HUES64 (cell line): ENCODE results near the gene KRT7.

Experiments used
- H3K27ac ChIP-seq: 2 replicates; pipeline ENCODE4 v1.7.0; 2013; ENCODE audit warnings: low read depth, low read length, inconsistent platforms
- H3K27me3 ChIP-seq: 2 replicates; pipeline ENCODE4 v1.6.1; 2013; ENCODE audit warnings: mild to moderate bottlenecking, low read length; ENCODE audit not compliant: insufficient read depth
- H3K36me3 ChIP-seq: 2 replicates; pipeline ENCODE4 v1.6.1; 2013; ENCODE audit warnings: mild to moderate bottlenecking, low read length; ENCODE audit not compliant: insufficient read depth
- H3K4me1 ChIP-seq: 2 replicates; pipeline ENCODE4 v1.6.1; 2013; ENCODE audit warnings: mild to moderate bottlenecking, low read length, moderate library complexity; ENCODE audit not compliant: insufficient read depth
- H3K4me3 ChIP-seq: 2 replicates; pipeline ENCODE4 v1.5.1; 2013; ENCODE audit warnings: mild to moderate bottlenecking, low read length, moderate library complexity
- H3K9ac ChIP-seq: 2 replicates; pipeline ENCODE4 v1.6.1; 2013; ENCODE audit warnings: mild to moderate bottlenecking, low read depth, low read length
- H3K9me3 ChIP-seq: 2 replicates; pipeline ENCODE4 v1.6.1; 2013; ENCODE audit warnings: low read depth, low read length; ENCODE audit not compliant: insufficient read depth
- WGBS: fragments of 150-250, 120-280 bp; methylation state at CpG from one replicate; pipeline ENCODE4 v1.1.7; 2013; ENCODE audit warnings: missing lambda C conversion rate; 5-methylcytosine and 5-hydroxymethylcytosine counted together

Gene KRT7

GRCh38 chr12:52190860-52191729 lies 41.9 kb upstream of the KRT7 start:
- Histone ChIP-seq H3K36me3 (no peaks in the 10 kb centered on the region), H3K27ac (no peak overlapping the region), H3K9ac (no peak overlapping the region), H3K4me1 (peaks cover 9% of the 10 kb centered on the region; the same call in 1 of the 2 replicates), H3K27me3 (no peaks in the 10 kb centered on the region), H3K9me3 (no peaks in the 10 kb centered on the region), H3K4me3 (no peak overlapping the region)
- WGBS = 88% methylated on average over 16 of the region's 16 CpGs

DNA sequence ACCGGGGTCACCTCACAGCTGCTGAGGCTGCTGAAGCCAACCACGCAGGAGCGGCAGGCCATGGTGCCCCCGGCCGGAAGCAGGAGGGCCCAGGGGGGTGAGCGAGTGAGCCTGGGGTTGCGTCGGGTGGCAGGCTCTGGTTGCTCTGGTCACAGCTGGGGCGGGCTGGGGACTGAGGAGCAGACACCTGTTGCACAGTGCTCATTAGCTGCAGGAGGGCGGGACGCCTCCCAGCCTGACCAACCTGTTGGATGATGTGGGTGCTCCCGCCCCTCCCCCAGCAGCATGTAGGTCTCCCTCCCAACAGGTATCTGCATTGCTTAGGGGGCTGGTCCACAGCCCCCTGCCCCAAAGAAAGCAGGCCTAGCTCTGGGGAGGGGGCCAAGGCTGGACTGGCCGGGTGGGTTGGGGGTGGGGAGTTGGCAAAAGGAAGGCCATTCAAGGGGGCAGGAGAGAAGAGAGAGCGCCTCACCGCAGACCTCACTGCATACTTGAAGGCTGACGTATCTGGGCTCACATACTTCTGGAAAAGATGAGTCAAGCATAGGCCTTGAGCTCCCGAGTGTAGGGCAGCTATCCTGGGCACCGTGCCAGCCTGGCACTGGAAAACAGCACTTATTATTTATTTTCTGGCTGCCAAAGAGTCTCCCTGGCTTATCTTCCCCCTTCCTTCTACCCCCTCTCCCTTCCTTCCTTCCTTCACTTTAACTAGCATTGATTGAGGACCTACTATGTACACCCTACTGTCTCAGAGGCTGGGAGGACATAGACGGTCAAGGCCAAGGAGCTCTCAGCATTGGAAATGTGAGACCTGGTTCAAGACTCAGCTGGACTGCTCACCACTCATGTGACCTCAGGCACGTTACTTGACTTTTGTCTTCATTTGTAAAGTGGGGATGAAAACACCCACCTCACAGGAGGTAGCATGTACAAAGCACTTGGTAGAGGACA lies 40.9 kb upstream of the KRT7 start, which contains the start of gene KRT80:
TSS of gene KRT80 (minus strand) at position 174 of the 951 bp plus-strand sequence. CDS start at position 62, 112 bp downstream.
- no peak within 1 kb of the TSS for H3K4me3 ChIP-seq
- H3K36me3 ChIP-seq = no peaks in the 10 kb centered on the region
- H3K9me3 ChIP-seq = no peaks in the 10 kb centered on the region
- no peak within 1 kb of the TSS for H3K9ac ChIP-seq
- 87% methylated on average over 20 of the region's 20 CpGs for WGBS
- H3K27me3 ChIP-seq = no peaks in the 10 kb centered on the region
- H3K27ac ChIP-seq = no peak within 1 kb of the TSS
- peaks cover 5% of the 10 kb centered on the region; the same call in 1 of the 2 replicates for H3K4me1 ChIP-seq

GRCh38 chr12:52193532-52193931 lies 39.5 kb upstream of the KRT7 start:
- no peaks in the 10 kb centered on the region for H3K36me3 ChIP-seq
- H3K4me1 ChIP-seq = peaks cover 5% of the 10 kb centered on the region; the same call in 1 of the 2 replicates
- no peak overlapping the region for H3K27ac ChIP-seq
- no peak overlapping the region for H3K9ac ChIP-seq
- H3K27me3 ChIP-seq = no peaks in the 10 kb centered on the region
- H3K9me3 ChIP-seq = no peaks in the 10 kb centered on the region
- 87% methylated on average over 6 of the region's 6 CpGs for WGBS
- H3K4me3 ChIP-seq = no peak overlapping the region

GRCh38 chr12:52193991-52194390 lies 39.1 kb upstream of the KRT7 start:
- peaks cover 5% of the 10 kb centered on the region; the same call in 1 of the 2 replicates for H3K4me1 ChIP-seq
- H3K9me3 ChIP-seq = no peaks in the 10 kb centered on the region
- no peak overlapping the region for H3K4me3 ChIP-seq
- no peaks in the 10 kb centered on the region for H3K27me3 ChIP-seq
- 75% methylated on average over 6 of the region's 6 CpGs for WGBS
- no peak overlapping the region for H3K27ac ChIP-seq
- H3K36me3 ChIP-seq = no peaks in the 10 kb centered on the region
- no peak overlapping the region for H3K9ac ChIP-seq

DNA sequence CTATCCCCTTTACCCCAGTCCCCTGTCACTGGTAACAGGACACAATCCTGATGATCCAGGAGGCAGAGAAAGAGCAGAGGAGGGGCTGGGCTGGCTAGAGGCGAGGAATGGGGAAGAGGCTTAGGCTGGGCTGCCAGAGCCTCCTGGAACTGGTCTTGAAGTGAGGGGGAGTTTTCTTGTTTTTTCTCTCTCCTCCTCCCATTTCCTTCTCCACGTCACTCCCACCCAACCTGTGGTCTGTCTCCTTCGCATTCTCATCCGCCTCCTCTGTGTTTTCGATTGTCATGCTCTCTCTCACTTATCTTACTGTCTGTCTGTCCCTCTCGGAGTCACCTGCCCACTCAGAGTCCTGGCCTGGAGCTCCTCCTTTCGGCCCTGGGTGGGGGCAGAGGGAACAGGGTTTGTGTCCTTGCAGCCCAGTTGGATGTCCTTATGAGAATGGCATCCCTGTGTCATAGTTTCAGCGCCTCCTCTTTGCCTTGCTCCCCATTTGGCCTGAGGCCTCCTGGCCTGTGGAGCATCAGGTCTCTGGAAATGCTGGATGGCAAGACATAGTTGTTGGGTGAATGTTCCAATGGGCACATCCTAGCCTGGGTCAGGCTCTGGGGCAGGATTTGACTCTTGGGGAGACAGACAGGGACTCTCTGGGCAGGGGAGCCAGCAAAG lies 37.8 kb upstream of the KRT7 start:
- Histone ChIP-seq H3K4me3 (no peak overlapping the region), H3K36me3 (no peaks in the 10 kb centered on the region), H3K4me1 (peaks cover 5% of the 10 kb centered on the region; the same call in 1 of the 2 replicates), H3K27me3 (no peaks in the 10 kb centered on the region), H3K9me3 (no peaks in the 10 kb centered on the region), H3K27ac (no peak overlapping the region), H3K9ac (no peak overlapping the region)
- 79% methylated on average over 8 of the region's 8 CpGs for WGBS

GRCh38 chr12:52197371-52198231 lies 35.4 kb upstream of the KRT7 start:
- WGBS = 87% methylated on average over 11 of the region's 11 CpGs
- Histone ChIP-seq H3K27me3 (no peaks in the 10 kb centered on the region), H3K4me3 (no peak overlapping the region), H3K9ac (no peak overlapping the region), H3K27ac (no peak overlapping the region), H3K4me1 (peaks cover 10% of the 10 kb centered on the region; the same call in 1 of the 2 replicates), H3K9me3 (no peaks in the 10 kb centered on the region), H3K36me3 (no peaks in the 10 kb centered on the region)

DNA sequence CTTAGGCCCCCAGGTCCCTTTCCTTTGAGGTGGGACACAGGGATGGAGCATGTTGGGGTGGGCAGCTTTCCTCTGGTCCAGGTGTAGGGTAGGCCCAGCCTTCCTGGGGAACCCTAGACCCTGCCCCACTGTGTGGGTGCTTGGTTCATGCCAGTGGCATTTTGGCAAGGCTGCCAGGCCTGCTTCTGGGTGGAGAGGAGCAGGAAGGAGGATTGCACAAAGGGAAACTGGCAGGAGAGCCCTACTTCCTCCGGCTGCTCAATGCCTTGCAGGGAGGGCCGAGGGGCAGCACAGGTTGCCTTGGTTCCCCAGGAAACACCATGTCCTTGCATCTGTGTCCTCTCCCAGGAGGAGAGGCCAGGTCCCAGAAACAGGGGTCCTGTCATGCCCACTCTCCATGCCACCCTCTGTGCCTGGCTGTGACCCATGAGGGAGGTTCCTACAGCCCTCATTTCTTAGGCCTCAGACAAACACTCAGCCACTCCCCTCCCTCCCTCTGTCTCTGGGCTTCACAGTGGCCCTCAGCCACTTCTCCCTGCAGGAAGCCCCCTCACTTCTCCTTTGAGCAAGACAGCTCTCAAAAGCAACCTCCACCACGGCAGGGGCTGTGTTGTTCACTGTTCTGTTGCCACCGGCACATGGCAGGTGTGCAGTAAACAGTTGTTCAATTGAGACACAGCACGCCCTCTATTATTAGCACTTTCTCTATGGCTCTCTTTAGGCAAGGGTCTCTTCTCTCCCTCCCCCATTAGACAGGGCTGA lies 34.4 kb upstream of the KRT7 start:
- Histone ChIP-seq H3K4me3 (no peak overlapping the region), H3K36me3 (no peaks in the 10 kb centered on the region), H3K4me1 (peaks cover 10% of the 10 kb centered on the region; the same call in 1 of the 2 replicates), H3K27ac (no peak overlapping the region), H3K9me3 (no peaks in the 10 kb centered on the region), H3K27me3 (no peaks in the 10 kb centered on the region), H3K9ac (no peak overlapping the region)
- 86% methylated on average over 5 of the region's 5 CpGs for WGBS

DNA sequence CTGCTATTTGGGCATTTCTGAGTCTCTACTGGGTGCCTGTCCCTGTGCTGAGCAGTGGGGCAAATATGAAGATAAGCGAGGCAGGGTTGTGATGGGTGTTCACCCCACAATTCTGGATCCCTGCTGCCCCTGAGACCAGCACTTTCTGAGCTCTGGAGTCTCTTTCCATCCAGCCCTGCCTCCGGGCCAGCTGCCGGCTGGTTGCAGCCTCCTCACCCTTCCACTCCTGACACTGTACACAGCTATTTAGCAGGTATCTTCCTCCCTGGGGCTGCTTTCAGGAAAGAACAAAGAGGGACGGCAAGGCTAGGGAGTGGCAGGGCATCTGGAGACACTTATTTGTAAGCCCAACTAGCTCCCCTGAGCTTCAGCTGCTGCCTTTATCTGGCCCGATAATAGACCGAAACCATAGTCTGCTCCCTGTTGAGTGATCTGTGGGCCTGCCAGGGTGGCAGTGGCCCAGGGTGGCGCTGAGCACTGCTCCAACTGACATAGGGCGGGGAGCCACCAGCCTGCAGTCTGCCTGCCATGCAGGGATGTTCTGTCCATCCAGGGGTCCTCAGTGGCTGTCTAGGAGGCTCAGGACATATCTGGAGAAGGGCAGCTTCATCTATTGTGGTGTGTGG lies 33.6 kb upstream of the KRT7 start:
- H3K27me3 ChIP-seq = no peaks in the 10 kb centered on the region
- H3K36me3 ChIP-seq = no peaks in the 10 kb centered on the region
- no peak overlapping the region for H3K27ac ChIP-seq
- H3K4me1 ChIP-seq = peaks cover 10% of the 10 kb centered on the region; the same call in 1 of the 2 replicates
- H3K9ac ChIP-seq = no peak overlapping the region
- H3K9me3 ChIP-seq = no peaks in the 10 kb centered on the region
- WGBS = 86% methylated on average over 8 of the region's 8 CpGs
- no peak overlapping the region for H3K4me3 ChIP-seq

DNA sequence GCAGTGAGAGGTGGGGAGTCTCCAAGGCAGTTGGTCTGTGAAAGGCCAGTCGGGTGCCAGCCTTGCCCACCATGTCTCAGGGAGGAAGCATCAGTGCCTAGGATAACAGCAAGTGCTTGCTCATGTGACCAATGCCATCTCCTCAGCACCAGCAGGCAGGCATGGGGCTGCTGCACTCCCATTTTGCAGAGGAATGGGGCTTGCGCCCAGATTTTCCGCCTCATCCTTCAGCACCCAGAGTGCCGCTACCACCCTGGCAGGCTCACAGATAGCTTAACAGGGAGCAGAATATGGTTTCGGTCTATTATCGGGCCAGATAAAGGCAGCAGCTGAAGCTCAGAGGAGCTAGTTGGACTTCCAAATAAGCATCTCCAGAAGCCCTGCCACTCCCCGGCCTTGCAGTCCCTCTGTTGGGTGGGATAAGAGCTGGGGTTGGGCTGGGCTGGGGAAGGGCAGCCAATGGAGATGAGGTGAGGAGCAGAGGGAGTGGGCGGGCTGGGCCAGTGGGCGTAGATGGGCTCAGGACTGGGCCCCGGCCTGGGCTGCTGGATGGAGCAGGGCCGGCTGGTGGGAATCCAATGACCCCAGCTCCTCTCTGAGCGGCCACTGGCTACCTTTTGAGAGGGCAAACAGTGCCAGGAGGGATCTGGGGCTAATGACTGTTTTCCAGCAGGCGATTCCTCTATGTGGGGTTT lies 32.8 kb upstream of the KRT7 start:
- Histone ChIP-seq H3K9me3 (no peaks in the 10 kb centered on the region), H3K4me1 (0 out of 2 replicates have a peak, but pooled peaks cover 7% of the 10 kb centered on the region), H3K27ac (no peak overlapping the region), H3K4me3 (no peak overlapping the region), H3K9ac (no peak overlapping the region), H3K27me3 (no peaks in the 10 kb centered on the region), H3K36me3 (no peaks in the 10 kb centered on the region)
- 83% methylated on average over 13 of the region's 13 CpGs for WGBS
